ENCODE measurements around the gene CYB5D1.

DNA sequence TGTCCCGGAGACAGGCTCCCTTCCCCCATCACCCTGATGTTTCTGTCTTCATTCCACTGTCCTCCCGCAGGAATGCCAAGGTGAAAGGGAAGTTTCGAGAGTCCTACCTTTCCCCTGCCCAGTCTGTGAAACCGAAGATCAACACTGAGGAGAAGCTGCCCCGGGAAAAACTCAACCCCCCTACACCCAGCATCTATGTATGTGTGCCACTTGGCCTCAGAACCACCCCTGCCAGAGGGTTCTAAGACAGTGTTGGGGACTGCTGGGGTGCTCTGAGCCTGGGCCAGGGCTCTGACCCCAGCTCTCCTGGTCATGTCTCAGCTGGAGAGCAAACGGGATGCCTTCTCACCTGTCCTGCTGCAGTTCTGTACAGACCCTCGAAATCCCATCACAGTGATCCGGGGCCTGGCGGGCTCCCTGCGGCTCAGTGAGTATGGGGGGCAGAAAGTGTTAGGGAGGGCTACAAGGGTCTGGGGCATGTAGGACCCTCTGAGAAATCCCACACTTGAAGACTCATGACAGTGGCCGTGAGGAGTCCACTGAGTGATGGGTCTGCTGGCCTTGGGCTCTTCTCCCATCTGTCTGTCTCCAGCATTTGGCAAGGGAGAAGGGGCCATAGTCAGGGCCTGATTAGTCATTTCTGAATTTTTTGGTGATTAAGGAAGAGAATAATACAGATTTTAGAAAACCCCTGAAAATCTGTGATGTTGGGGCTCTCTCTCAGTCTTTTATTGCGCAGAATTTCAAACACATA lies 7.9 kb upstream of the CYB5D1 start:
- TF ChIP-seq, protein P1, sequence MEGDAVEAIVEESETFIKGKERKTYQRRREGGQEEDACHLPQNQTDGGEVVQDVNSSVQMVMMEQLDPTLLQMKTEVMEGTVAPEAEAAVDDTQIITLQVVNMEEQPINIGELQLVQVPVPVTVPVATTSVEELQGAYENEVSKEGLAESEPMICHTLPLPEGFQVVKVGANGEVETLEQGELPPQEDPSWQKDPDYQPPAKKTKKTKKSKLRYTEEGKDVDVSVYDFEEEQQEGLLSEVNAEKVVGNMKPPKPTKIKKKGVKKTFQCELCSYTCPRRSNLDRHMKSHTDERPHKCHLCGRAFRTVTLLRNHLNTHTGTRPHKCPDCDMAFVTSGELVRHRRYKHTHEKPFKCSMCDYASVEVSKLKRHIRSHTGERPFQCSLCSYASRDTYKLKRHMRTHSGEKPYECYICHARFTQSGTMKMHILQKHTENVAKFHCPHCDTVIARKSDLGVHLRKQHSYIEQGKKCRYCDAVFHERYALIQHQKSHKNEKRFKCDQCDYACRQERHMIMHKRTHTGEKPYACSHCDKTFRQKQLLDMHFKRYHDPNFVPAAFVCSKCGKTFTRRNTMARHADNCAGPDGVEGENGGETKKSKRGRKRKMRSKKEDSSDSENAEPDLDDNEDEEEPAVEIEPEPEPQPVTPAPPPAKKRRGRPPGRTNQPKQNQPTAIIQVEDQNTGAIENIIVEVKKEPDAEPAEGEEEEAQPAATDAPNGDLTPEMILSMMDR (IDR thresholded peaks at IDR 0.05): no peak
- TF ChIP-seq POLR2A (IDR thresholded peaks at IDR 0.05): no peak
